SHP77 (cell line): ENCODE data around the gene ZXDC.

Source experiments
- DNase-seq, 2 experiments: peaks; one replicate each; lab custom pipeline; 2025; lab: John Stamatoyannopoulos, UW

The ZXDC gene

GRCh38 chr3:126435456-126436315 lies 40.0 kb downstream of the ZXDC start:
- no peak for DNase-seq

- DNase-seq = no peak
These were observed 40.7 kb downstream of the ZXDC start for GRCh38 chr3:126434931-126435411.

- no peak for DNase-seq
These were observed 41.5 kb downstream of the ZXDC start for GRCh38 chr3:126434264-126434590.

GRCh38 chr3:126433496-126434263 lies 42.0 kb downstream of the ZXDC start:
- DNase-seq = no peak

- no peak for DNase-seq
These were observed 42.6 kb downstream of the ZXDC start for GRCh38 chr3:126433105-126433430.

GRCh38 chr3:126432361-126433104 lies 43.2 kb downstream of the ZXDC start:
- DNase-seq = no peak

- no peak for DNase-seq
These were observed 44.6 kb downstream of the ZXDC start for GRCh38 chr3:126431103-126431534.

- no peak for DNase-seq
These were observed 50.9 kb downstream of the ZXDC start for GRCh38 chr3:126424751-126425150.

GRCh38 chr3:126424039-126424717 lies 51.5 kb downstream of the ZXDC start:
- DNase-seq = no peak

- no peak for DNase-seq
These were observed 52.3 kb downstream of the ZXDC start for GRCh38 chr3:126423191-126424038.

GRCh38 chr3:126422571-126423091 lies 53.1 kb downstream of the ZXDC start:
- DNase-seq = no peak

- DNase-seq = no peak
These were observed 53.6 kb downstream of the ZXDC start for GRCh38 chr3:126422121-126422520.

GRCh38 chr3:126421573-126422119 lies 54.0 kb downstream of the ZXDC start:
- DNase-seq = no peak

- no peak for DNase-seq
These were observed 55.6 kb downstream of the ZXDC start for GRCh38 chr3:126419886-126420786.

GRCh38 chr3:126419151-126419703 lies 56.5 kb downstream of the ZXDC start:
- DNase-seq = no peak

- no peak for DNase-seq
These were observed 57.0 kb downstream of the ZXDC start for GRCh38 chr3:126418661-126419131.

GRCh38 chr3:126417981-126418530 lies 57.6 kb downstream of the ZXDC start:
- no peak for DNase-seq

GRCh38 chr3:126417515-126417914 lies 58.2 kb downstream of the ZXDC start:
- no peak for DNase-seq

- DNase-seq = no peak
These were observed 58.7 kb downstream of the ZXDC start for GRCh38 chr3:126416943-126417342.
